Endothelial cell (in vitro differentiated cells): ENCODE results near the gene TAAR5. TPM values are rescaled to one million over a fixed set of nuclear protein-coding genes. Genes with fewer than 3 reads are reported as not detected.

ENCODE experiments used
- DNase-seq: peaks from one replicate; pipeline ENCODE4 v3.0.0; 2021; ENCODE audit warnings: low spot score
- H3K27ac Mint-ChIP-seq: one replicate; pipeline ENCODE4 v1.8.0; 2021; ENCODE audit warnings: mixed read lengths, inconsistent platforms; ENCODE audit not compliant: unreplicated experiment
- H3K27me3 Mint-ChIP-seq: one replicate; pipeline ENCODE4 v1.8.0; 2021; ENCODE audit warnings: mild to moderate bottlenecking, moderate library complexity, mixed read lengths, inconsistent platforms; ENCODE audit not compliant: unreplicated experiment
- H3K36me3 Mint-ChIP-seq: one replicate; pipeline ENCODE4 v1.8.0; 2021; ENCODE audit warnings: mild to moderate bottlenecking, low read depth, mixed read lengths, inconsistent platforms; ENCODE audit not compliant: unreplicated experiment
- H3K4me1 Mint-ChIP-seq: one replicate; pipeline ENCODE4 v1.8.0; 2021; ENCODE audit warnings: mild to moderate bottlenecking, mixed read lengths, inconsistent platforms; ENCODE audit not compliant: unreplicated experiment
- H3K4me3 Mint-ChIP-seq: one replicate; pipeline ENCODE4 v1.8.0; 2021; ENCODE audit warnings: mild to moderate bottlenecking, mixed read lengths, inconsistent platforms; ENCODE audit not compliant: unreplicated experiment
- H3K9me3 Mint-ChIP-seq: one replicate; pipeline ENCODE4 v1.8.0; 2021; ENCODE audit warnings: mixed read lengths, inconsistent platforms; ENCODE audit not compliant: unreplicated experiment
- total RNA-seq: library from RNA; stranded (reverse); fragmentation: NEBNext Ultra II Directional; extraction: Animal tissue kit (Norgen Biotek cat#: 25700); gene quantifications from one replicate; pipeline ENCODE4 v1.2.1, GENCODE V29; 2021; ENCODE audit not compliant: unreplicated experiment
- TF ChIP-seq, protein P1 (sequence below): fragments of 200-600 bp; sonication (generic); IDR thresholded peaks from one replicate; pipeline ENCODE4 v1.5.0; 2021; ENCODE audit warnings: antibody characterized with exemption; ENCODE audit not compliant: unreplicated experiment

The TAAR5 gene
- total RNA-seq, 1 donor from 2014 or later, result not detected

DNA sequence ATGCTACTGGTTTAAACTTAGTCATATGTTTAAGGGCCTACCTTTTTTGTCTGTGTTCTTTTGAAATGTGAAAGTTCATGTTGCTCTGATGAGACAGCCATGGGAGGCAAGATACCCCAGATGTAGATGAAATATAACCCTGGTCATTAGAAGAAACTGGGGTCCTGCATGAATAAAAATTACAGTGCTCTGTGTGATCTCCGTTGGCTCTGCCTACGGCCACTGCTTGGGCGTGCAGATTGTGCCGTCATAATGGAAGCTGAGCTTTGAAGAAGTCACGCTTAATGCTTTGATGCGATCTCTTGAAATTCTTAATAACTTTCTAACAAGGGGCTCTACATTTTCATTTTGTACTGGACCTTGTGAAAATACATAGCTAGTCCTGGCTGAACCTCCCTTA is 34.6 kb upstream of the TAAR5 start, which contains the start of gene TAAR2:
Gene TAAR2 (minus strand): TSS at position 101 of the 400 bp plus-strand sequence. CDS start 0 bp downstream, at position 101.
- Mint-ChIP-seq H3K36me3 (no peaks in the 10 kb centered on the region), H3K27ac (no peak within 1 kb of the TSS), H3K27me3 (peaks cover 2% of the 10 kb centered on the region), H3K9me3 (no peaks in the 10 kb centered on the region), H3K4me3 (no peak within 1 kb of the TSS), H3K4me1 (peaks cover 2% of the 10 kb centered on the region)
- TF ChIP-seq, protein P1, sequence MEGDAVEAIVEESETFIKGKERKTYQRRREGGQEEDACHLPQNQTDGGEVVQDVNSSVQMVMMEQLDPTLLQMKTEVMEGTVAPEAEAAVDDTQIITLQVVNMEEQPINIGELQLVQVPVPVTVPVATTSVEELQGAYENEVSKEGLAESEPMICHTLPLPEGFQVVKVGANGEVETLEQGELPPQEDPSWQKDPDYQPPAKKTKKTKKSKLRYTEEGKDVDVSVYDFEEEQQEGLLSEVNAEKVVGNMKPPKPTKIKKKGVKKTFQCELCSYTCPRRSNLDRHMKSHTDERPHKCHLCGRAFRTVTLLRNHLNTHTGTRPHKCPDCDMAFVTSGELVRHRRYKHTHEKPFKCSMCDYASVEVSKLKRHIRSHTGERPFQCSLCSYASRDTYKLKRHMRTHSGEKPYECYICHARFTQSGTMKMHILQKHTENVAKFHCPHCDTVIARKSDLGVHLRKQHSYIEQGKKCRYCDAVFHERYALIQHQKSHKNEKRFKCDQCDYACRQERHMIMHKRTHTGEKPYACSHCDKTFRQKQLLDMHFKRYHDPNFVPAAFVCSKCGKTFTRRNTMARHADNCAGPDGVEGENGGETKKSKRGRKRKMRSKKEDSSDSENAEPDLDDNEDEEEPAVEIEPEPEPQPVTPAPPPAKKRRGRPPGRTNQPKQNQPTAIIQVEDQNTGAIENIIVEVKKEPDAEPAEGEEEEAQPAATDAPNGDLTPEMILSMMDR, result no peak
- no peak for DNase-seq

DNA sequence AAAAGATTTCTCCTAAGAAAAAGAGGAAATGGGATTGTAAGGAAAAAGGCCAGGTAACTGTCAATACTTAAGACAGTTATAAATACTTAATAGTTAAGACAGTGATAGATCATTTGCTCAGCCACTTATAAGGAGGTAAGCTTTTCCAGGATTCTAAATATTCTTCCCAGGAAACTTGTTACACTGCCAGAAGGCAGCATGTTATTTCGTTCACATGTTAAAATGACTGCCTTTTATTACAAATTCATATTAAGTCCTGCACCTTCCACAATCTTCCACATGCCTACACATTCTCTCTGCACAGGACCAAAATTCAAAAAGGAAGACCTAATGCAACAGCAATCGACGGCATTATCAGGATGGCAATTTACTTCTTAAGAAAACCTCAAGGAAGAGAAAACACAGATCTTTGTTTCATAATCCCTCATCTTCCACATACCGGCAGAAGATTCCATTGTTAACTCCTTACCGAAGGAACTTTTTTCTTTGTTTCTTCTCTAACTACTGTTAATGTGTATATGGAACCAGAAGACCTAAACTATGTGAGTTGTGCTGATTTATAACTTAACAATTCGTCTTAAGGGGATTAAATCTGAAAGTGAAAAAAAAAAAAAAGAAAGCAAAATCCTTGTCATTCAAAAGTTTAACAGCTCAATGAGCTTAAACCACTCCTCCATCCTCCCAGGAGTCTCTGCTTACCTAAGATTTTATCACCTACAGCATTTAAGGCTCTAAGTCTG is 33.7 kb upstream of the TAAR5 start:
- Mint-ChIP-seq H3K27ac (no peak overlapping the region), H3K4me3 (no peak overlapping the region), H3K36me3 (no peaks in the 10 kb centered on the region), H3K27me3 (peaks cover 2% of the 10 kb centered on the region), H3K4me1 (peaks cover 2% of the 10 kb centered on the region), H3K9me3 (no peaks in the 10 kb centered on the region)
- TF ChIP-seq, protein P1, result no peak
- DNase-seq, result no peak

DNA sequence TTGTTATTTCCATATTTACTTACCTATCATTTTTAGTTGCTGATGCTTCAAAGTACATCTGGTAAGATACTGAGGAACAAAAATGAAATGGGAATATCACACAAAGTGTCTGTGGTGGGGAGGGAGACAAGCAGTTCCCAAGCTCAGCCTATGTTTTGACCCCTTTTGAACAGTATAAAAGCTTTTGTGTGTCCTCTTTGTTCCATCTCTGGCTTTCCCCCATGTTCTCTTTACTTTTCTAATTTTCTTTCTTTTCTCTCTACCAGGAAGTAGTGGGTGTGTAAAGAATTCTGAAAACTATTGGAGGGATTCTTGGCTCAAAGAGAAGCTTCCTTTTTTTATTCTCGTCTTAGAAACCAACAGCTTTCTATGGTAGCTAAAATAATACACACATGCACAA is 27.1 kb upstream of the TAAR5 start:
- no peaks in the 10 kb centered on the region for H3K4me1 Mint-ChIP-seq
- H3K27ac Mint-ChIP-seq, result no peak overlapping the region
- TF ChIP-seq, protein P1, result no peak
- DNase-seq, result no peak
- H3K27me3 Mint-ChIP-seq, result no peaks in the 10 kb centered on the region
- H3K36me3 Mint-ChIP-seq, result no peaks in the 10 kb centered on the region
- H3K4me3 Mint-ChIP-seq, result no peak overlapping the region
- H3K9me3 Mint-ChIP-seq, result no peaks in the 10 kb centered on the region

DNA sequence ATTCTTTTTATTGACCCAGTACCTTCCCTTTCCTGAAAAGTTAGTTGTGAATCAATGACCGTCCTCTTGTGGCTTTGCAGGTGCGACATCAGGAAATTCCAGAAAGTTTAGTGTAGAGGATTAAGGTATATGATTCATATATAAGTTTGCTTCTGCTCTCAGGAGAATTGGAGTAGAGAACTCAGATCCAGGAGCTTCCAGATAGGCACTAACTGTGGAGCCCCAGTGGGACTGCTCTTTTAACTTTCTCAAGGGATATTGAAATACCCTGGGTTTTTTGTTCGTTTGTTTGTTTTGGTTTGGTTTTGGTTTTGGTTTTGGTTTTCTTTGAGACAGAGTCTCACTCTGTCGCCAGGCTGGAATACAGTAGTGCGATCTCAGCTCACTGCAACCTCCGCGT is 25.0 kb upstream of the TAAR5 start:
- no peak overlapping the region for H3K27ac Mint-ChIP-seq
- TF ChIP-seq, protein P1, result no peak
- DNase-seq, result no peak
- no peaks in the 10 kb centered on the region for H3K9me3 Mint-ChIP-seq
- H3K4me1 Mint-ChIP-seq, result no peaks in the 10 kb centered on the region
- H3K27me3 Mint-ChIP-seq, result no peaks in the 10 kb centered on the region
- no peaks in the 10 kb centered on the region for H3K36me3 Mint-ChIP-seq
- no peak overlapping the region for H3K4me3 Mint-ChIP-seq

GRCh38 chr6:132612449-132613108 is 23.0 kb upstream of the TAAR5 start:
- Mint-ChIP-seq H3K27ac (no peak overlapping the region), H3K36me3 (no peaks in the 10 kb centered on the region), H3K4me3 (no peak overlapping the region), H3K9me3 (no peaks in the 10 kb centered on the region), H3K27me3 (peaks cover 2% of the 10 kb centered on the region), H3K4me1 (no peaks in the 10 kb centered on the region)
- no peak for DNase-seq
- TF ChIP-seq, protein P1, result no peak
